ENCODE measurements around the gene VWA5B1.

GRCh38 chr1:20343938-20344302 is 53.2 kb downstream of the VWA5B1 start:
- TF ChIP-seq CTCF (IDR thresholded peaks at IDR 0.05; ENCODE audit: insufficient read depth, low read length): no peak
- TF ChIP-seq, protein P1, sequence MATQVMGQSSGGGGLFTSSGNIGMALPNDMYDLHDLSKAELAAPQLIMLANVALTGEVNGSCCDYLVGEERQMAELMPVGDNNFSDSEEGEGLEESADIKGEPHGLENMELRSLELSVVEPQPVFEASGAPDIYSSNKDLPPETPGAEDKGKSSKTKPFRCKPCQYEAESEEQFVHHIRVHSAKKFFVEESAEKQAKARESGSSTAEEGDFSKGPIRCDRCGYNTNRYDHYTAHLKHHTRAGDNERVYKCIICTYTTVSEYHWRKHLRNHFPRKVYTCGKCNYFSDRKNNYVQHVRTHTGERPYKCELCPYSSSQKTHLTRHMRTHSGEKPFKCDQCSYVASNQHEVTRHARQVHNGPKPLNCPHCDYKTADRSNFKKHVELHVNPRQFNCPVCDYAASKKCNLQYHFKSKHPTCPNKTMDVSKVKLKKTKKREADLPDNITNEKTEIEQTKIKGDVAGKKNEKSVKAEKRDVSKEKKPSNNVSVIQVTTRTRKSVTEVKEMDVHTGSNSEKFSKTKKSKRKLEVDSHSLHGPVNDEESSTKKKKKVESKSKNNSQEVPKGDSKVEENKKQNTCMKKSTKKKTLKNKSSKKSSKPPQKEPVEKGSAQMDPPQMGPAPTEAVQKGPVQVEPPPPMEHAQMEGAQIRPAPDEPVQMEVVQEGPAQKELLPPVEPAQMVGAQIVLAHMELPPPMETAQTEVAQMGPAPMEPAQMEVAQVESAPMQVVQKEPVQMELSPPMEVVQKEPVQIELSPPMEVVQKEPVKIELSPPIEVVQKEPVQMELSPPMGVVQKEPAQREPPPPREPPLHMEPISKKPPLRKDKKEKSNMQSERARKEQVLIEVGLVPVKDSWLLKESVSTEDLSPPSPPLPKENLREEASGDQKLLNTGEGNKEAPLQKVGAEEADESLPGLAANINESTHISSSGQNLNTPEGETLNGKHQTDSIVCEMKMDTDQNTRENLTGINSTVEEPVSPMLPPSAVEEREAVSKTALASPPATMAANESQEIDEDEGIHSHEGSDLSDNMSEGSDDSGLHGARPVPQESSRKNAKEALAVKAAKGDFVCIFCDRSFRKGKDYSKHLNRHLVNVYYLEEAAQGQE (IDR thresholded peaks at IDR 0.05; ENCODE audit: insufficient replicate concordance, low read depth): no peak
- TF ChIP-seq GABPA (IDR thresholded peaks at IDR 0.05; ENCODE audit: low read depth): no peak

Data from HL-60 (cell line).